H1 (cell line): ENCODE results near the gene CTNNA3. TPM values are rescaled to one million over a fixed set of nuclear protein-coding genes. Genes with fewer than 3 reads are reported as not detected.

Experiments used
- CTCF ChIA-PET: fragments of 300-600 bp; sonication (Branson Sonifier 250); formaldehyde crosslinking; loops from one replicate; lab custom pipeline; 2021; ENCODE audit not compliant: partially characterized antibody; lab: Charles Lee
- POLR2A ChIA-PET: fragments of 300-600 bp; sonication (Branson Sonifier 250); formaldehyde crosslinking; loops from one replicate; lab custom pipeline; 2021; ENCODE audit warnings: inconsistent platforms; ENCODE audit not compliant: partially characterized antibody; lab: Charles Lee
- DNase-seq, 2 experiments: peaks; one replicate each; pipeline versions ENCODE4 v3.0.0 to v3.0.0-alpha.2; 2010 to 2022; ENCODE audit warnings: low spot score in 2 of 2, low read depth in 1 of 2, mixed read lengths in 1 of 2
- FAIRE-seq: peaks from 2 replicates; lab custom pipeline; 2011; peaks lifted over from hg19 to GRCh38; lab: Jason Lieb, UNC
- H2AFZ ChIP-seq: 2 replicates; pipeline ENCODE4 v1.8.1; 2012; ENCODE audit warnings: low read length, inconsistent platforms
- H2AK5ac ChIP-seq: 2 replicates; pipeline ENCODE4 v1.6.1; 2013; ENCODE audit warnings: low read depth, low read length
- H2BK120ac ChIP-seq: replicated peaks from 2 replicates; pipeline ENCODE3; 2013; ENCODE audit warnings: low read depth, low read length, inconsistent platforms
- H2BK12ac ChIP-seq: 2 replicates; pipeline ENCODE4 v1.6.1; 2013; ENCODE audit warnings: low read depth, low read length
- H2BK15ac ChIP-seq: 2 replicates; pipeline ENCODE4 v1.6.1; 2013; ENCODE audit warnings: low read length
- H2BK20ac ChIP-seq: 2 replicates; pipeline ENCODE4 v1.6.1; 2013; ENCODE audit warnings: low read length
- H2BK5ac ChIP-seq: 2 replicates; pipeline ENCODE4 v1.6.1; 2013; ENCODE audit warnings: low read depth, low read length
- H3K14ac ChIP-seq: 2 replicates; pipeline ENCODE4 v1.6.1; 2013; ENCODE audit warnings: inconsistent platforms; ENCODE audit not compliant: insufficient read length
- H3K18ac ChIP-seq: 2 replicates; pipeline ENCODE4 v1.6.1; 2013; ENCODE audit warnings: low read length; ENCODE audit errors: extremely low read depth
- H3K23ac ChIP-seq: 2 replicates; pipeline ENCODE4 v1.6.1; 2013; ENCODE audit warnings: inconsistent platforms; ENCODE audit not compliant: insufficient read length
- H3K23me2 ChIP-seq: 2 replicates; pipeline ENCODE4 v1.6.1; 2013; ENCODE audit warnings: low read depth, low read length
- H3K27ac ChIP-seq: 2 replicates; pipeline ENCODE4 v1.6.1; 2011; ENCODE audit warnings: low read depth, low read length, inconsistent platforms
- H3K27me3 ChIP-seq, 4 experiments: replicated peaks in 1 of 4; 1 replicate in 1 of 4; 2 replicates in 3 of 4; pipeline versions ENCODE4 v1.6.1 to v1.8.1; 2011 to 2013; ENCODE audit warnings: low read length in 3 of 4, mild to moderate bottlenecking in 3 of 4, inconsistent platforms in 2 of 4, mixed read lengths in 2 of 4, moderate library complexity in 1 of 4; ENCODE audit not compliant: control insufficient read depth in 3 of 4, insufficient read depth in 3 of 4; ENCODE audit errors: extremely low read depth in 1 of 4
- H3K36me3 ChIP-seq, 4 experiments: 2 replicates each; pipeline versions ENCODE4 v1.6.1 to v1.8.1; 2011 to 2013; ENCODE audit warnings: mild to moderate bottlenecking in 4 of 4, low read length in 3 of 4, moderate library complexity in 2 of 4, control low read depth in 1 of 4, inconsistent platforms in 1 of 4; ENCODE audit not compliant: insufficient read depth in 4 of 4, control insufficient read depth in 2 of 4
- H3K4ac ChIP-seq: replicated peaks from 2 replicates; pipeline ENCODE3; 2013; ENCODE audit warnings: low read length, low read depth, mixed read lengths, inconsistent platforms; ENCODE audit not compliant: insufficient read length
- H3K4me1 ChIP-seq, 4 experiments: replicated peaks in 1 of 4; 1 replicate in 1 of 4; 2 replicates in 3 of 4; pipeline versions ENCODE4 v1.6.1 to v1.8.1; 2011 to 2013; ENCODE audit warnings: low read length in 3 of 4, inconsistent platforms in 2 of 4, mixed read lengths in 1 of 4; ENCODE audit not compliant: insufficient read depth in 4 of 4, control insufficient read depth in 3 of 4
- H3K4me2 ChIP-seq, 2 experiments: 2 replicates each; pipeline versions ENCODE4 v1.6.1 to v1.8.1; 2011 to 2013; ENCODE audit warnings: low read depth in 2 of 2, low read length in 2 of 2, control low read depth in 1 of 2, inconsistent platforms in 1 of 2, mild to moderate bottlenecking in 1 of 2; ENCODE audit not compliant: insufficient read depth in 1 of 2
- H3K4me3 ChIP-seq, 4 experiments: fragments of 200-600, 300-600 bp in 1 of 4; sonication (generic), shearing (Covaris generic), sonication (Bioruptor Twin) in 1 of 4; 2 replicates each; pipeline versions ENCODE4 v1.5.1 to v1.8.1; 2011 to 2016; ENCODE audit warnings: low read length in 4 of 4, low read depth in 3 of 4, control low read depth in 2 of 4, inconsistent platforms in 2 of 4, mild to moderate bottlenecking in 2 of 4, mixed read lengths in 1 of 4, moderate library complexity in 1 of 4; ENCODE audit not compliant: insufficient read depth in 2 of 4; ENCODE audit errors: extremely low read depth in 1 of 4
- H3K56ac ChIP-seq: replicated peaks from 2 replicates; pipeline ENCODE3; 2013; ENCODE audit warnings: low read depth, mild to moderate bottlenecking, mixed read lengths, low read length, inconsistent platforms; ENCODE audit not compliant: insufficient read length
- H3K79me1 ChIP-seq: 2 replicates; pipeline ENCODE4 v1.6.1; 2013; ENCODE audit warnings: low read depth, low read length, control low read depth
- H3K79me2 ChIP-seq, 2 experiments: 2 replicates each; pipeline versions ENCODE4 v1.6.1 to v1.8.1; 2012 to 2013; ENCODE audit warnings: low read length in 2 of 2, mild to moderate bottlenecking in 2 of 2, inconsistent platforms in 1 of 2; ENCODE audit not compliant: insufficient read depth in 2 of 2, control insufficient read depth in 1 of 2
- H3K9ac ChIP-seq, 4 experiments: replicated peaks in 1 of 4; 1 replicate in 1 of 4; 2 replicates in 3 of 4; pipeline versions ENCODE4 v1.6.1 to v1.8.1; 2011 to 2013; ENCODE audit warnings: low read depth in 3 of 4, low read length in 3 of 4, control low read depth in 2 of 4, mild to moderate bottlenecking in 2 of 4, moderate library complexity in 2 of 4, inconsistent platforms in 1 of 4; ENCODE audit errors: extremely low read depth in 1 of 4
- H3K9me3 ChIP-seq, 2 experiments: 2 replicates each; pipeline versions ENCODE4 v1.6.1 to v1.8.1; 2012 to 2013; ENCODE audit warnings: mild to moderate bottlenecking in 2 of 2, moderate library complexity in 2 of 2, control low read depth in 1 of 2, inconsistent platforms in 1 of 2, low read depth in 1 of 2, low read length in 1 of 2, mixed read lengths in 1 of 2; ENCODE audit not compliant: insufficient read depth in 2 of 2
- H4K20me1 ChIP-seq, 2 experiments: replicated peaks in 1 of 2; 2 replicates each; pipeline versions ENCODE3 to v1.8.1; 2011 to 2013; ENCODE audit warnings: inconsistent platforms in 2 of 2, low read length in 2 of 2, mild to moderate bottlenecking in 1 of 2; ENCODE audit not compliant: insufficient read depth in 2 of 2, control insufficient read depth in 1 of 2
- H4K5ac ChIP-seq: 2 replicates; pipeline ENCODE4 v1.6.1; 2013; ENCODE audit warnings: low read length, low read depth, mixed read lengths, inconsistent platforms; ENCODE audit not compliant: insufficient read length
- H4K8ac ChIP-seq: 2 replicates; pipeline ENCODE4 v1.8.0; 2013; ENCODE audit warnings: mild to moderate bottlenecking, moderate library complexity, low read length, inconsistent platforms; ENCODE audit not compliant: insufficient read depth; ENCODE audit errors: extremely low read depth
- H4K91ac ChIP-seq: replicated peaks from 2 replicates; pipeline ENCODE3; 2013; ENCODE audit warnings: low read length, mixed read lengths, inconsistent platforms; ENCODE audit not compliant: insufficient read length
- EGR1 ChIP-seq: IDR thresholded peaks from 2 replicates; pipeline ENCODE4 v1.6.1; 2011; ENCODE audit warnings: low read depth, low read length, borderline replicate concordance
- WGBS, 2 experiments: shearing (Covaris generic) in 1 of 2; methylation state at CpG; one replicate each; pipeline versions ENCODE4 v1.1.6 to v1.1.7; 2013 to 2015; ENCODE audit warnings: low lambda C conversion rate in 2 of 2, mixed read lengths in 2 of 2, inconsistent platforms in 1 of 2, low coverage in 1 of 2, missing lambda C conversion rate in 1 of 2; ENCODE audit not compliant: insufficient replicate concordance in 2 of 2, insufficient coverage in 1 of 2, insufficient read length in 1 of 2; ENCODE audit errors: extremely low coverage in 1 of 2, missing lambda C conversion rate in 1 of 2; 5-methylcytosine and 5-hydroxymethylcytosine counted together
- polyA plus RNA-seq, 7 experiments: library from polyadenylated mRNA; depleted of rRNA in 3 of 7; stranded (reverse) in 5 of 7; unstranded in 2 of 7; fragments of >200 nt in 5 of 7; fragments of 200-250 nt in 2 of 7; gene quantifications; 1 replicate in 5 of 7; 2 replicates in 1 of 7; 4 replicates in 1 of 7; pipeline versions ENCODE4 v1.2.1 to v1.2.3, GENCODE V29; 2011 to 2013; ENCODE audit warnings: missing spikeins in 2 of 7, mixed read lengths in 2 of 7
- total RNA-seq: library from RNA; stranded (reverse); fragmentation: NEBNext Ultra II Directional; extraction: Animal tissue kit (Norgen Biotek cat#: 25700); gene quantifications from 2 replicates; pipeline ENCODE4 v1.2.1, GENCODE V29; 2021
- TF ChIP-seq, protein P1 (sequence below), 3 experiments: IDR thresholded peaks; 1 replicate in 2 of 3; 2 replicates in 1 of 3; pipeline versions ENCODE4 v1.5.1 to v1.6.1; 2011; ENCODE audit warnings: low read length in 3 of 3, mild to moderate bottlenecking in 3 of 3, inconsistent platforms in 2 of 3, low read depth in 1 of 3, moderate library complexity in 1 of 3; ENCODE audit not compliant: insufficient read depth in 1 of 3; ENCODE audit errors: control extremely low read depth in 1 of 3

The CTNNA3 gene
- total and polyA plus RNA-seq, 2 of the 8 experiments (the other 6 are each of a cell fraction or from before 2014, with no cell fraction given), result 1.3 to 1.5 TPM

DNA sequence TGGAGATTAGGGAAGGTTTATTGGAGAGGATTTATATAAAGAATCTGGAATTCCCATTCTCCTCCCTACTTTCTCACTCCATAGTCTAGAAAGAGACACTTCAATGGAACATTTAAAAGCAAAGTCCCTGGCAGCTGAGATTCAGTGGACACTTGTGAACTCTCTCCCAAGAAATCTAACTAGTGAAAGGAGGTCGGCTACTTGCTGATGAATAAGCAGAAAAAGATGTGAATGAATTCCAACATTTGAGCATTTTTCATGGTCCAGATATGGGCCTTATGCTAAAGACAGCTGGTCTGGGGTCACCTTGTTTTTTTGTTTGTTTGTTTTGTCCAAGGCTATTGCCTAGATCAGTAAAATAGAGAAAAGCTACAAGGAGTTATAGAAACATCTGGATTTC, 911.2 kb downstream of the CTNNA3 start:
- ChIA-PET POLR2A (no interaction called here), CTCF (interaction anchor here (1.5 kb wide), 1 partner anchor 132 kb away, joined by 3 read pairs; no protein-coding TSS in a partner anchor)
- Histone ChIP-seq H3K56ac (no peak overlapping the region), H3K4me3 (no peak overlapping the region), H2BK15ac (no peak overlapping the region), H3K4me1 (no peaks in the 10 kb centered on the region), H2AFZ (no peak overlapping the region), H3K9ac (no peak overlapping the region), H4K91ac (no peak overlapping the region), H3K14ac (no peak overlapping the region), H2BK120ac (no peak overlapping the region), H2BK12ac (no peak overlapping the region), H3K27ac (no peak overlapping the region), H3K23me2 (no peaks in the 10 kb centered on the region), H2BK5ac (no peak overlapping the region), H3K4ac (no peak overlapping the region), H3K18ac (no peak overlapping the region), H3K27me3 (no peaks in the 10 kb centered on the region), H4K20me1 (no peaks in the 10 kb centered on the region), H4K8ac (no peak overlapping the region), H3K4me2 (no peak overlapping the region), H3K36me3 (no peaks in the 10 kb centered on the region), H3K79me2 (no peaks in the 10 kb centered on the region), H2AK5ac (no peak overlapping the region), H2BK20ac (no peak overlapping the region), H3K9me3 (no peaks in the 10 kb centered on the region), H3K79me1 (no peaks in the 10 kb centered on the region), H3K23ac (no peak overlapping the region), H4K5ac (no peak overlapping the region)
- FAIRE-seq (no peak), DNase-seq (no peak)
- WGBS, 2 experiments, result 100% methylated on average over 1 of the region's 1 CpG; no CpG with 5 or more reads in 1 of the 2 experiments
- no peak for TF ChIP-seq EGR1
- TF ChIP-seq, protein P1, sequence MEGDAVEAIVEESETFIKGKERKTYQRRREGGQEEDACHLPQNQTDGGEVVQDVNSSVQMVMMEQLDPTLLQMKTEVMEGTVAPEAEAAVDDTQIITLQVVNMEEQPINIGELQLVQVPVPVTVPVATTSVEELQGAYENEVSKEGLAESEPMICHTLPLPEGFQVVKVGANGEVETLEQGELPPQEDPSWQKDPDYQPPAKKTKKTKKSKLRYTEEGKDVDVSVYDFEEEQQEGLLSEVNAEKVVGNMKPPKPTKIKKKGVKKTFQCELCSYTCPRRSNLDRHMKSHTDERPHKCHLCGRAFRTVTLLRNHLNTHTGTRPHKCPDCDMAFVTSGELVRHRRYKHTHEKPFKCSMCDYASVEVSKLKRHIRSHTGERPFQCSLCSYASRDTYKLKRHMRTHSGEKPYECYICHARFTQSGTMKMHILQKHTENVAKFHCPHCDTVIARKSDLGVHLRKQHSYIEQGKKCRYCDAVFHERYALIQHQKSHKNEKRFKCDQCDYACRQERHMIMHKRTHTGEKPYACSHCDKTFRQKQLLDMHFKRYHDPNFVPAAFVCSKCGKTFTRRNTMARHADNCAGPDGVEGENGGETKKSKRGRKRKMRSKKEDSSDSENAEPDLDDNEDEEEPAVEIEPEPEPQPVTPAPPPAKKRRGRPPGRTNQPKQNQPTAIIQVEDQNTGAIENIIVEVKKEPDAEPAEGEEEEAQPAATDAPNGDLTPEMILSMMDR (IDR thresholded peaks at IDR 0.05; ENCODE audit: control extremely low read depth in 1 of 3, insufficient read depth in 1 of 3, low read depth in 1 of 3, low read length in 3 of 3), result no peak
